CD4-positive, alpha-beta T cell (primary cell): Measurements from ENCODE around the gene IFNA1. TPM values are rescaled to one million over a fixed set of nuclear protein-coding genes. Genes with fewer than 3 reads are reported as not detected.
"Not testable (repeated sequence)": the region's sequence is repeated elsewhere in the genome, so short reads cannot be mapped to it uniquely, and the experiment has no call there.

Experiments
- ATAC-seq: fragments of 200-7000 bp; cut with Tn5 transposase; one replicate; pipeline ENCODE4 v1.10.0; 2022; ENCODE audit warnings: mild to moderate bottlenecking; ENCODE audit not compliant: poor library complexity
- CTCF ChIA-PET: fragments of 350-600 bp; sonication (Branson Sonifier 250); formaldehyde crosslinking; loops from one replicate; lab custom pipeline; 2021; ENCODE audit warnings: antibody characterized with exemption, inconsistent platforms; lab: Charles Lee
- POLR2A ChIA-PET: fragments of 350-600 bp; sonication (Branson Sonifier 250); formaldehyde crosslinking; loops from one replicate; lab custom pipeline; 2021; ENCODE audit warnings: antibody characterized with exemption, inconsistent platforms; lab: Charles Lee
- DNase-seq, 14 experiments: peaks; one replicate each; pipeline ENCODE4 v3.0.0-alpha.2; 2013 to 2020; ENCODE audit warnings: mixed read lengths in 2 of 14
- H3K27ac ChIP-seq, 2 donors: one replicate each; pipeline versions ENCODE4 v1.5.1 to v1.7.0; 2013; ENCODE audit warnings: low read length in 2 of 2, low read depth in 1 of 2, mild to moderate bottlenecking in 1 of 2
- H3K27me3 ChIP-seq, 2 experiments: 1 replicate in 1 of 2; 2 replicates in 1 of 2; pipeline versions ENCODE4 v1.6.1 to v1.7.0; 2013; ENCODE audit warnings: low read length in 2 of 2, control low read depth in 1 of 2, mild to moderate bottlenecking in 1 of 2, moderate library complexity in 1 of 2; ENCODE audit not compliant: insufficient read depth in 2 of 2, control insufficient read depth in 1 of 2
- H3K36me3 ChIP-seq: one replicate; pipeline ENCODE4 v1.6.1; 2013; ENCODE audit warnings: low read length, control low read depth; ENCODE audit not compliant: insufficient read depth
- H3K4me1 ChIP-seq: one replicate; pipeline ENCODE4 v1.6.1; 2013; ENCODE audit warnings: low read length, control low read depth; ENCODE audit not compliant: insufficient read depth
- H3K4me3 ChIP-seq: one replicate; pipeline ENCODE4 v1.5.1; 2013; ENCODE audit warnings: mild to moderate bottlenecking, low read length, moderate library complexity
- H3K9me3 ChIP-seq, 2 experiments: 1 replicate in 1 of 2; 2 replicates in 1 of 2; pipeline versions ENCODE4 v1.6.1 to v1.7.0; 2013; ENCODE audit warnings: low read length in 2 of 2, mild to moderate bottlenecking in 2 of 2, control low read depth in 1 of 2, moderate library complexity in 1 of 2; ENCODE audit not compliant: control insufficient read depth in 1 of 2, insufficient read depth in 1 of 2
- H3K27ac Mint-ChIP-seq: one replicate; pipeline ENCODE4 v1.8.0; 2020; ENCODE audit warnings: mixed read lengths
- H3K27me3 Mint-ChIP-seq: one replicate; pipeline ENCODE4 v1.8.0; 2021; ENCODE audit warnings: mixed read lengths
- H3K36me3 Mint-ChIP-seq: one replicate; pipeline ENCODE4 v1.8.0; 2021; ENCODE audit warnings: low read depth, mixed read lengths
- H3K4me1 Mint-ChIP-seq: one replicate; pipeline ENCODE4 v1.8.0; 2021; ENCODE audit warnings: low read depth, mixed read lengths
- H3K4me3 Mint-ChIP-seq: one replicate; pipeline ENCODE4 v1.8.0; 2020; ENCODE audit warnings: mild to moderate bottlenecking, mixed read lengths
- H3K9me3 Mint-ChIP-seq: one replicate; pipeline ENCODE4 v1.8.0; 2020; ENCODE audit warnings: mixed read lengths
- intact Hi-C, 2 experiments: fragments of 100-400 bp; cut with DNase I in 1 of 2; cut with micrococcal nuclease in 1 of 2; formaldehyde crosslinking; loops; one replicate each; pipeline versions ENCODE4 v1.15.1 to v1.9.0; 2023 to 2025; cut with DNase I, micrococcal nuclease
- total RNA-seq, 174 experiments: library from RNA in 2 of 174; stranded (reverse) in 2 of 174; gene quantifications; one replicate each; pipeline ENCODE4 v1.2.3 and lab custom pipeline; 2021 to 2026
- TF ChIP-seq, protein P1 (sequence below): fragments of 200-600 bp; IDR thresholded peaks from one replicate; pipeline ENCODE4 v1.8.0; 2022; ENCODE audit warnings: antibody characterized with exemption, mild to moderate bottlenecking

The IFNA1 gene
- total RNA-seq, 2 experiments from 2014 or later, result not detected

DNA sequence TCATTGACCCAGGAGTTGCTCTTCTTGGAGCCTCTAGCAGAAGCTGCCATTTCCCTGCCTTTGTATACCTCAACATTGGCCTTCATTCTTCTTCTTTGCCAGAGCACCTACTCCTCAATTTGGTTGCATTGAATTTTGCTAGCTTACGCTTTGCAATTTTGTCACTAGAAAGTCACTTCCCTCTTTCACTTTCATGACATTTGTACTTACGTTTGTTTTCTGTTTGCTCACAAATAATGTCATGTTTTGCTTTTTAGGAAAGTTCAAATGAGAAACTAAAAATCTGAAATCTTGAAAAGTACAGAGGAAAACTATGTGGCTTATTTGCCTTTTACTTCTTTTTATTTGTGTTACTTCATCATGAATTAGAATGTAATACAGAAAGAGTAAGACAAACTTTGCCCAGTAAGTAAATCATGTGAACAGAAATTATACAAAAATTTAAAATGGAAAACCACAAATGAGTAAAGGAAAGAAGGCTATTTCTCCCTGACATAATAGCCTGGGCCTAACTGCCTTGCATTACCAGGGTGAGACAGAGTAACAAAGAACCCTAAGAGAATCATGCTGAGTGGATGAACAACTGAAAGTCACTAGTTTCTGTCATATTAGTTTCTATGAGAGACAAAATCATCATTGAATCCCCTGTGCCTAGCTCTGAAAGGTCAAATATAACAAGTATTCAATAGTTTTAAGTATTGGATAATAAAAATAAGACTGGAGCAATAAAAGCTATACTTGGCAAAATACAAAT is 7.4 kb upstream of the IFNA1 start:
- H3K4me3 Mint-ChIP-seq, result no peak overlapping the region
- H3K36me3 Mint-ChIP-seq, result no peaks in the 10 kb centered on the region
- ChIA-PET POLR2A (no interaction called here), CTCF (interaction anchor here (0.9 kb wide), 1 partner anchor 96 kb away, joined by 3 read pairs; no protein-coding TSS in a partner anchor)
- Histone ChIP-seq H3K27ac (no peak overlapping the region), H3K36me3 (no peaks in the 10 kb centered on the region), H3K4me3 (no peak overlapping the region), H3K9me3 (no peaks in the 10 kb centered on the region), H3K4me1 (no peaks in the 10 kb centered on the region), H3K27me3 (peaks cover 0 to 2% of the 10 kb centered on the region in 2 experiments)
- no peak overlapping the region for H3K27ac Mint-ChIP-seq
- DNase-seq (no peak), ATAC-seq (no peak)
- TF ChIP-seq, protein P1, sequence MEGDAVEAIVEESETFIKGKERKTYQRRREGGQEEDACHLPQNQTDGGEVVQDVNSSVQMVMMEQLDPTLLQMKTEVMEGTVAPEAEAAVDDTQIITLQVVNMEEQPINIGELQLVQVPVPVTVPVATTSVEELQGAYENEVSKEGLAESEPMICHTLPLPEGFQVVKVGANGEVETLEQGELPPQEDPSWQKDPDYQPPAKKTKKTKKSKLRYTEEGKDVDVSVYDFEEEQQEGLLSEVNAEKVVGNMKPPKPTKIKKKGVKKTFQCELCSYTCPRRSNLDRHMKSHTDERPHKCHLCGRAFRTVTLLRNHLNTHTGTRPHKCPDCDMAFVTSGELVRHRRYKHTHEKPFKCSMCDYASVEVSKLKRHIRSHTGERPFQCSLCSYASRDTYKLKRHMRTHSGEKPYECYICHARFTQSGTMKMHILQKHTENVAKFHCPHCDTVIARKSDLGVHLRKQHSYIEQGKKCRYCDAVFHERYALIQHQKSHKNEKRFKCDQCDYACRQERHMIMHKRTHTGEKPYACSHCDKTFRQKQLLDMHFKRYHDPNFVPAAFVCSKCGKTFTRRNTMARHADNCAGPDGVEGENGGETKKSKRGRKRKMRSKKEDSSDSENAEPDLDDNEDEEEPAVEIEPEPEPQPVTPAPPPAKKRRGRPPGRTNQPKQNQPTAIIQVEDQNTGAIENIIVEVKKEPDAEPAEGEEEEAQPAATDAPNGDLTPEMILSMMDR, result no peak
- H3K4me1 Mint-ChIP-seq, result no peaks in the 10 kb centered on the region
- intact Hi-C loops, result no loop called here
- H3K27me3 Mint-ChIP-seq, result peaks cover 42% of the 10 kb centered on the region
- no peaks in the 10 kb centered on the region for H3K9me3 Mint-ChIP-seq

DNA sequence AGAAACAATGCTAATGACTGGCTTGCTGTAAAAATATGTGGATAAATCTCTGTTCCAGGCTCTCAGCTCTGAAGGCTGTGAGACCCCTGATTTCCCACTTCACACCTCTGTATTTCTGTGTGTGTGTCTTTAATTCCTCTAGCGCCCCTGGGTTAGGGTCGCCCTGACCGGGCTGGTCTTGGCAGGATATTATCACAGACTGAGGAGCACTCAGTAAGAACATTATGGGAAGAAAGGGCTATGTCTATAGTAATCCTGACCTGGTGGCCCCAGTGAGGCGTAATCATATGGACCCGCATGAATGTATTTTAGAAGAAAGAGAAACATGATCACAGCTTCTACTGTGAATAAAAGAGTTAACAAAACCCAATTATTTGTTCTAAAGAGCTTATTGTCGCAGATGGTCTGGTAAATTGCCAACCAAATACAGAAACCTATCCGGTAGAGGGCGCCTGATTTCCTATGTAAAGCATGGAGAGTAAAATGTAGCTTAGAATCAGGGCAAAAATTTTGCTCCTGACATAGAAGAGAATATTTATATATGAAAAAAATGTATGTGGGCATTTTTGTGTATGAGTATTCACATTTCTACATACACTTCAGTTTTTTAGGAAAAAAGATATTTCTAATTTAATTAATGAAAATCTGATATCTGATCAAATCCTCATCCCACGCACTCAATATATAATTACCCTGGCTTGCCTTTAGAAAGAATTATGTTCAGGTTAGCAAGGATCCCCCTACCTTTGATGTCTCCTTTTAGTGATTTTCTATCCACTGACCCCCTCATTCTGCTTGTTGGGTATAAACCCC is 5.8 kb upstream of the IFNA1 start:
- Mint-ChIP-seq H3K36me3 (no peaks in the 10 kb centered on the region), H3K4me1 (no peaks in the 10 kb centered on the region), H3K4me3 (no peak overlapping the region), H3K9me3 (no peaks in the 10 kb centered on the region), H3K27ac (no peak overlapping the region), H3K27me3 (peaks cover 30% of the 10 kb centered on the region)
- intact Hi-C loops, result loop anchor here in 1 of 2 experiments (1.0 kb wide), 1 partner anchor 21 kb away; no protein-coding TSS in a partner anchor
- Histone ChIP-seq H3K9me3 (no peaks in the 10 kb centered on the region), H3K4me1 (no peaks in the 10 kb centered on the region), H3K27ac (no peak overlapping the region), H3K4me3 (no peak overlapping the region), H3K27me3 (peaks cover 0 to 2% of the 10 kb centered on the region in 2 experiments), H3K36me3 (no peaks in the 10 kb centered on the region)
- DNase-seq, result peak in 10 of 14 experiments; percentile 20 to 73 (median 34)
- CTCF ChIA-PET, result interaction anchor here (0.7 to 1.6 kb wide), 14 partner anchors 10 to 274 kb away, joined by 3 to 11 read pairs (median 4); no protein-coding TSS in a partner anchor
- TF ChIP-seq, protein P1, result peak; percentile 76
- ATAC-seq, result peak; percentile 37
- POLR2A ChIA-PET, result interaction anchor here (1.0 kb wide), 2 partner anchors 10 to 21 kb away, joined by 4 to 6 read pairs; no protein-coding TSS in a partner anchor

GRCh38 chr9:21435015-21435383 is 5.2 kb upstream of the IFNA1 start:
- H3K4me1 ChIP-seq, H3K36me3 Mint-ChIP-seq, H3K9me3 Mint-ChIP-seq, H3K27ac ChIP-seq, H3K4me3 ChIP-seq, H3K9me3 ChIP-seq, ATAC-seq, H3K36me3 ChIP-seq, H3K27ac Mint-ChIP-seq, H3K4me1 Mint-ChIP-seq, H3K4me3 Mint-ChIP-seq, DNase-seq, H3K27me3 ChIP-seq, intact Hi-C loops: not testable (repeated sequence)
- ChIA-PET CTCF (interaction anchor here (0.7 to 1.6 kb wide), 14 partner anchors 9 to 273 kb away, joined by 3 to 11 read pairs (median 4); no protein-coding TSS in a partner anchor), POLR2A (interaction anchor here (1.0 kb wide), 2 partner anchors 9 to 20 kb away, joined by 4 to 6 read pairs; no protein-coding TSS in a partner anchor)
- peaks cover 24% of the 10 kb centered on the region for H3K27me3 Mint-ChIP-seq
